ENCODE data around the gene C7.

DNA sequence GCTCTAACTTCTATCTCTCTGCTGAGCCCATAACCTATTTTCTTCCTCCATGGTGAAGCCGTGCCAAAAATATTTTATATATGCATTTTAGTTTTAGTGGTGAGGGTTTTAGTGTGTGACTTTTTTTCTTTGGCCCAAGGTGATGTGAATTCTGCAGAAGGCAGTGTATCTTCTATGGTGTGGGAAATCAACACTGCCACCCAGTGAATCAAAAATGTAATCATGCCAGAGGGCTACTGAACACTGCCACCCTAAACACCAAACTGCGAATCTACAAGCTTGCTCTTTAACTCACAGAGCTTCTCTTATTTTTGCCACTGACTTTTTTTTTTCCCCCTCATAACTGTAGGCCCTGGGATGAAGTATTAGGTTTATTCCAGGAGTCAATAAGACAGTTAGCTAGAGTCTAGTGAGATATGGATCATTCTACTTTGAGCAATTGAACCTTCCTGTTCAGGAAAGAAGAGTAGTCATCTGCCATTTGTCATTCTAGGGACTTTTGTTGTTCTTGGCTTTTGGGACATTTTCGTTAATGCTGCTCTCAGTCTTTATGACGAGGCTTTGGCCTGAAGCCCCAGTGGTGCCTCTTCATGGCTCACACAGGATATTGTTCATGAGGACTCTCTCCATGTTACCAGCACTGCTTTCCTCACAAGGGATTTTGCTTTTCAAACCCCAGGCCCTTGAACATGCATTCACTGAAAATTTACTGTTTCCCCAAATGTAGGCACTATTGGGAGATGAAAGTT lies 53.1 kb downstream of the C7 start:
- TF ChIP-seq, protein P1, sequence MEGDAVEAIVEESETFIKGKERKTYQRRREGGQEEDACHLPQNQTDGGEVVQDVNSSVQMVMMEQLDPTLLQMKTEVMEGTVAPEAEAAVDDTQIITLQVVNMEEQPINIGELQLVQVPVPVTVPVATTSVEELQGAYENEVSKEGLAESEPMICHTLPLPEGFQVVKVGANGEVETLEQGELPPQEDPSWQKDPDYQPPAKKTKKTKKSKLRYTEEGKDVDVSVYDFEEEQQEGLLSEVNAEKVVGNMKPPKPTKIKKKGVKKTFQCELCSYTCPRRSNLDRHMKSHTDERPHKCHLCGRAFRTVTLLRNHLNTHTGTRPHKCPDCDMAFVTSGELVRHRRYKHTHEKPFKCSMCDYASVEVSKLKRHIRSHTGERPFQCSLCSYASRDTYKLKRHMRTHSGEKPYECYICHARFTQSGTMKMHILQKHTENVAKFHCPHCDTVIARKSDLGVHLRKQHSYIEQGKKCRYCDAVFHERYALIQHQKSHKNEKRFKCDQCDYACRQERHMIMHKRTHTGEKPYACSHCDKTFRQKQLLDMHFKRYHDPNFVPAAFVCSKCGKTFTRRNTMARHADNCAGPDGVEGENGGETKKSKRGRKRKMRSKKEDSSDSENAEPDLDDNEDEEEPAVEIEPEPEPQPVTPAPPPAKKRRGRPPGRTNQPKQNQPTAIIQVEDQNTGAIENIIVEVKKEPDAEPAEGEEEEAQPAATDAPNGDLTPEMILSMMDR (IDR thresholded peaks at IDR 0.05): no peak
- no peak for TF ChIP-seq POLR2A (IDR thresholded peaks at IDR 0.05)

All from adrenal gland (tissue), 5 donors.